HepG2 (cell line): ENCODE data around the gene SUPT6H. TPM values are rescaled to one million over a fixed set of nuclear protein-coding genes. Genes with fewer than 3 reads are reported as not detected.

ENCODE experiments used
- ATAC-seq: fragments of 200-7000 bp; cut with Tn5 transposase; 3 replicates; pipeline ENCODE4 v1.9.1; 2020; ENCODE audit warnings: mild to moderate bottlenecking, moderate library complexity
- BruUV-seq: library from RNA; stranded (reverse); fragments of 400-500 nt; replicated peaks from 2 replicates; lab custom pipeline; 2021; lab: Mats Ljungman, UMichigan
- CTCF ChIA-PET: fragments of 300-600 bp; formaldehyde crosslinking; extraction: SDS; loops from one replicate; lab custom pipeline; 2021; ENCODE audit warnings: low total read pairs, inconsistent platforms, low intra/inter-chr PET ratio; lab: Yijun Ruan, JAX
- POLR2A ChIA-PET: fragments of 350-600 bp; sonication (Branson Sonifier 250); formaldehyde crosslinking; loops from one replicate; lab custom pipeline; 2020; ENCODE audit warnings: antibody characterized with exemption, inconsistent platforms; lab: Yijun Ruan, JAX
- DNase-seq: peaks from one replicate; pipeline ENCODE4 v3.0.0-alpha.2; 2015; ENCODE audit warnings: low spot score
- FAIRE-seq: peaks from 3 replicates; lab custom pipeline; 2011; peaks lifted over from hg19 to GRCh38; lab: Jason Lieb, UNC
- H2AFZ ChIP-seq: one replicate; pipeline ENCODE4 v1.6.1; 2011; ENCODE audit warnings: low read length, inconsistent platforms
- H3K27ac ChIP-seq: fragments of 300-600 bp; 3 replicates; pipeline ENCODE4 v1.8.0; 2011; ENCODE audit warnings: mixed run types, mild to moderate bottlenecking, mixed read lengths, low read length, inconsistent platforms; ENCODE audit not compliant: insufficient read depth; ENCODE audit errors: extremely low read length
- H3K27me3 ChIP-seq, 2 experiments: fragments of 200-600 bp in 1 of 2; 2 replicates in 1 of 2; 3 replicates in 1 of 2; pipeline versions ENCODE4 v1.6.0 to v1.8.0; 2011; ENCODE audit warnings: low read length in 2 of 2, mild to moderate bottlenecking in 2 of 2, moderate library complexity in 2 of 2, inconsistent platforms in 1 of 2; ENCODE audit not compliant: insufficient read depth in 2 of 2, control insufficient read depth in 1 of 2
- H3K36me3 ChIP-seq, 2 experiments: fragments of 200-600 bp in 1 of 2; replicated peaks in 1 of 2; 2 replicates in 1 of 2; 3 replicates in 1 of 2; pipeline versions ENCODE4 v1.5.1 to v1.8.0; 2011; ENCODE audit warnings: low read length in 2 of 2, inconsistent platforms in 1 of 2; ENCODE audit not compliant: insufficient read depth in 2 of 2, control insufficient read depth in 1 of 2
- H3K4me1 ChIP-seq: 2 replicates; pipeline ENCODE4 v1.5.1; 2012; ENCODE audit warnings: low read length, inconsistent platforms; ENCODE audit not compliant: insufficient read depth
- H3K4me2 ChIP-seq: 2 replicates; pipeline ENCODE4 v1.6.0; 2011; ENCODE audit warnings: low read depth, low read length, inconsistent platforms
- H3K4me3 ChIP-seq, 3 experiments: fragments of 200-600 bp in 1 of 3; sonication (generic), shearing (Covaris generic) in 1 of 3; replicated peaks in 1 of 3; 2 replicates each; pipeline ENCODE4 v1.5.1; 2011 to 2016; ENCODE audit warnings: low read length in 3 of 3, inconsistent platforms in 2 of 3, low read depth in 2 of 3, mild to moderate bottlenecking in 2 of 3, control low read depth in 1 of 3, mixed read lengths in 1 of 3; ENCODE audit not compliant: insufficient read depth in 1 of 3
- H3K79me2 ChIP-seq: one replicate; pipeline ENCODE4 v1.6.1; 2011; ENCODE audit warnings: low read length, inconsistent platforms; ENCODE audit not compliant: insufficient read depth
- H3K9ac ChIP-seq: 2 replicates; pipeline ENCODE4 v1.6.0; 2011; ENCODE audit warnings: mild to moderate bottlenecking, low read depth, low read length, inconsistent platforms; ENCODE audit not compliant: insufficient read depth
- H3K9me3 ChIP-seq: 2 replicates; pipeline ENCODE4 v1.5.1; 2012; ENCODE audit warnings: mild to moderate bottlenecking, low read length
- H4K20me1 ChIP-seq: 2 replicates; pipeline ENCODE4 v1.6.0; 2011; ENCODE audit warnings: inconsistent platforms, mild to moderate bottlenecking, low read length, moderate library complexity; ENCODE audit not compliant: insufficient read depth
- CHD2 ChIP-seq: IDR thresholded peaks from 2 replicates; pipeline ENCODE4 v1.6.1; 2011; ENCODE audit warnings: low read depth, low read length, improper control_type of control experiment
- EHMT2 ChIP-seq: fragments of 200-600 bp; sonication (generic); IDR thresholded peaks from 2 replicates; pipeline ENCODE4 v1.7.0; 2017; ENCODE audit warnings: antibody characterized with exemption, low read depth, low read length, borderline replicate concordance
- FOSL1 ChIP-seq: sonication (generic); formaldehyde crosslinking; IDR thresholded peaks from 2 replicates; pipeline ENCODE4 v1.9.0; 2021; ENCODE audit warnings: missing genetic modification reagents, borderline replicate concordance
- HMGXB3 ChIP-seq: sonication (generic); formaldehyde crosslinking; IDR thresholded peaks from 2 replicates; pipeline ENCODE4 v1.4.0; 2020; ENCODE audit warnings: missing genetic modification reagents, borderline replicate concordance
- HNF4A ChIP-seq: sonication (generic); formaldehyde crosslinking; IDR thresholded peaks from 2 replicates; pipeline ENCODE4 v1.4.0; 2020; ENCODE audit warnings: missing genetic modification reagents
- IRX3 ChIP-seq: sonication (generic); formaldehyde crosslinking; IDR thresholded peaks from 2 replicates; pipeline ENCODE4 v1.8.1; 2023; ENCODE audit warnings: mild to moderate bottlenecking, low read depth, missing genetic modification reagents, borderline replicate concordance
- MAZ ChIP-seq, 2 experiments: sonication (generic) in 1 of 2; formaldehyde crosslinking in 1 of 2; IDR thresholded peaks; 2 replicates each; pipeline versions ENCODE4 v1.5.0 to v1.6.1; 2012 to 2020; ENCODE audit warnings: low read depth in 2 of 2, mild to moderate bottlenecking in 2 of 2, borderline replicate concordance in 1 of 2, improper control_type of control experiment in 1 of 2, low read length in 1 of 2, missing genetic modification reagents in 1 of 2, moderate library complexity in 1 of 2
- MIER2 ChIP-seq: IDR thresholded peaks from 2 replicates; pipeline ENCODE4 v1.6.1; 2016; ENCODE audit warnings: missing biosample characterization, missing genetic modification reagents
- SAP130 ChIP-seq: IDR thresholded peaks from 2 replicates; pipeline ENCODE4 v1.6.1; 2016; ENCODE audit warnings: low read depth
- SMC3 ChIP-seq: IDR thresholded peaks from 2 replicates; pipeline ENCODE4 v1.6.1; 2011; ENCODE audit warnings: low read length, improper control_type of control experiment
- XBP1 ChIP-seq: sonication (generic); formaldehyde crosslinking; IDR thresholded peaks from 2 replicates; pipeline ENCODE4 v1.5.0; 2020; ENCODE audit warnings: missing genetic modification reagents
- ZHX1 ChIP-seq: sonication (generic); formaldehyde crosslinking; IDR thresholded peaks from 2 replicates; pipeline ENCODE4 v1.8.1; 2022; ENCODE audit warnings: low read depth, mild to moderate bottlenecking, missing genetic modification reagents
- ZNF256 ChIP-seq: sonication (generic); formaldehyde crosslinking; conservative IDR thresholded peaks from 2 replicates; pipeline ENCODE4 v1.4.0; 2020; ENCODE audit warnings: missing genetic modification reagents
- ZNF337 ChIP-seq: sonication (generic); formaldehyde crosslinking; IDR thresholded peaks from 2 replicates; pipeline ENCODE4 v1.5.1; 2020; ENCODE audit warnings: missing genetic modification reagents, low read depth, mild to moderate bottlenecking, borderline replicate concordance
- ZNF557 ChIP-seq: sonication (generic); formaldehyde crosslinking; IDR thresholded peaks from 2 replicates; pipeline ENCODE4 v1.4.0; 2020; ENCODE audit warnings: missing genetic modification reagents
- ZNF570 ChIP-seq: sonication (generic); formaldehyde crosslinking; IDR thresholded peaks from 2 replicates; pipeline ENCODE4 v1.4.0; 2020; ENCODE audit warnings: mild to moderate bottlenecking, missing genetic modification reagents, borderline replicate concordance
- ZNF761 ChIP-seq: sonication (generic); formaldehyde crosslinking; conservative IDR thresholded peaks from 2 replicates; pipeline ENCODE4 v1.4.0; 2020; ENCODE audit warnings: mild to moderate bottlenecking, missing genetic modification reagents
- ZNF776 ChIP-seq: sonication (generic); formaldehyde crosslinking; IDR thresholded peaks from 2 replicates; pipeline ENCODE4 v1.4.0; 2020; ENCODE audit warnings: mild to moderate bottlenecking, missing genetic modification reagents
- ZNF891 ChIP-seq: sonication (generic); formaldehyde crosslinking; IDR thresholded peaks from 2 replicates; pipeline ENCODE4 v1.5.0; 2020; ENCODE audit warnings: mild to moderate bottlenecking, missing genetic modification reagents
- WGBS: methylation state at CpG from one replicate; pipeline ENCODE4 v1.1.6; 2017; ENCODE audit warnings: low lambda C conversion rate; 5-methylcytosine and 5-hydroxymethylcytosine counted together
- in situ Hi-C: cut with HindIII; loops from 2 replicates; pipeline ENCODE4 v1.10.0; 2017; ENCODE audit warnings: low pct_unique_long_range_greater_than_20kb; ENCODE audit not compliant: extremely low pct_ligation_motif_present
- intact Hi-C: fragments of 100-400 bp; cut with micrococcal nuclease; formaldehyde crosslinking; loops from one replicate; pipeline ENCODE4 v1.10.0; 2022; ENCODE audit not compliant: unreplicated experiment
- polyA plus RNA-seq, 8 experiments: library from polyadenylated mRNA; depleted of rRNA in 3 of 8; stranded (reverse) in 7 of 8; unstranded in 1 of 8; fragments of >200 nt; fragmentation: Illumina TruSeq in 4 of 8; extraction: Trizol in 4 of 8; gene quantifications; 2 replicates each; pipeline versions ENCODE4 v1.2.1 to v1.2.3, GENCODE V29; 2011 to 2016; ENCODE audit warnings: low read depth in 4 of 8, missing spikeins in 1 of 8, mixed read lengths in 1 of 8; ENCODE audit not compliant: insufficient read depth in 1 of 8
- total RNA-seq, 5 experiments: library from RNA; depleted of rRNA; stranded (reverse); fragments of >200 nt; fragmentation: Illumina TruSeq; extraction: Trizol; gene quantifications; 2 replicates each; pipeline ENCODE4 v1.2.3, GENCODE V29; 2016; ENCODE audit warnings: low read depth in 1 of 5

The SUPT6H gene
- total and polyA plus RNA-seq, 2 of the 13 experiments (the other 11 are each of a cell fraction or from before 2014, with no cell fraction given), result 32.7 to 39.9 TPM

- DNase-seq (no peak), ATAC-seq (no peak), FAIRE-seq (no peak)
- Histone ChIP-seq H3K27ac (no peak overlapping the region), H4K20me1 (no peaks in the 10 kb centered on the region), H3K36me3 (peaks cover 48 to 83% of the 10 kb centered on the region in 2 experiments), H3K27me3 (no peaks in the 10 kb centered on the region), H3K4me1 (0 out of 2 replicates have a peak, but pooled peaks cover 7% of the 10 kb centered on the region), H3K9me3 (no peaks in the 10 kb centered on the region), H3K79me2 (no peaks in the 10 kb centered on the region), H3K4me2 (no peak overlapping the region), H3K9ac (no peak overlapping the region), H3K4me3 (no peak overlapping the region), H2AFZ (no peak overlapping the region)
- POLR2A ChIA-PET, result interaction anchor here (1.0 to 2.9 kb wide), 3 partner anchors 10 to 45 kb away, joined by 3 to 13 read pairs (median 9); partner anchors contain the start of gene RPL23A
- in situ Hi-C loops, result no loop called here
- CTCF ChIA-PET, result interaction anchor here (1.7 kb wide), 1 partner anchor 61 kb away, joined by 4 read pairs; no protein-coding TSS in a partner anchor
- intact Hi-C loops, result no loop called here
- 98% methylated on average over 3 of the region's 3 CpGs for WGBS
- no TSS peak for BruUV-seq
- TF ChIP-seq ZNF776 (CRISPR knock-in tag), result no peak
- no peak for TF ChIP-seq MAZ (IDR thresholded peaks at IDR 0.05; ENCODE audit: borderline replicate concordance, low read depth, low read length)
- TF ChIP-seq MAZ (CRISPR knock-in tag; IDR thresholded peaks at IDR 0.05; ENCODE audit: low read depth), result no peak
- no peak for TF ChIP-seq ZHX1
- TF ChIP-seq MIER2 (CRISPR knock-in tag), result no peak
- no peak for TF ChIP-seq EHMT2
- TF ChIP-seq ZNF570 (CRISPR knock-in tag), result no peak
- no peak for TF ChIP-seq IRX3 (CRISPR knock-in tag)
- TF ChIP-seq FOSL1 (CRISPR knock-in tag), result no peak
- no peak for TF ChIP-seq ZNF557 (CRISPR knock-in tag)
- TF ChIP-seq SMC3, result no peak
- TF ChIP-seq HMGXB3 (CRISPR knock-in tag), result no peak
- no peak for TF ChIP-seq CHD2
- TF ChIP-seq ZNF891, result no peak
- no peak for TF ChIP-seq XBP1 (CRISPR knock-in tag)
- TF ChIP-seq HNF4A (CRISPR knock-in tag), result no peak
- TF ChIP-seq ZNF337 (CRISPR knock-in tag), result no peak
- no peak for TF ChIP-seq ZNF761 (CRISPR knock-in tag)
- TF ChIP-seq SAP130 (CRISPR knock-in tag), result no peak
- TF ChIP-seq ZNF256 (CRISPR knock-in tag), result no peak
Observed at GRCh38 chr17:28689011-28689410, 27.0 kb downstream of the SUPT6H start.
